Activated CD4-positive, alpha-beta T cell treated with anti-CD3 and anti-CD28 coated beads, Interleukin-2, amount 50 U/mL, for 1 hour (primary cell): ENCODE data around the gene GRK3.
"Not testable (repeated sequence)": the region's sequence is repeated elsewhere in the genome, so short reads cannot be mapped to it uniquely, and the experiment has no call there.

ENCODE experiments used
- DNase-seq: peaks from one replicate; pipeline ENCODE4 v3.0.0-alpha.2; 2020

Gene GRK3

DNA sequence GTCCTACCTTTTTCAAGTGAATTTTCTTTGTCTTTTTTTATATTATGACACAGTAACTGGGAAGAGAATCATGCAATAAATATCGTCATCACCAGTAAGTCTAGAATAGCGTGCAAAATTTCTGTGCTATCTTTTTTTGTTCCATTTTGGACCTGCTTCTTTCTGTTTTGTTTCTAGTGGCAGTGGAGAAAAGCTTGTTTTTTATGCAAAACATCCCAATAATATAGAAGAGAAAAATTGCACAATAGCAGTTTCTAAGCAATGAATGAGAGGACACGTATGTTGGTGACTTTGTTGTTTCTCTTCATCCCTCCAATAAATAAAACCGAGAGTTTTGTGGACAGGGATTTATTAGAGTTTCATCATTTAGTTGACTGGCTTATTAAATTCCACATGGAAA, 10.3 kb downstream of the GRK3 start:
- no peak for DNase-seq

DNA sequence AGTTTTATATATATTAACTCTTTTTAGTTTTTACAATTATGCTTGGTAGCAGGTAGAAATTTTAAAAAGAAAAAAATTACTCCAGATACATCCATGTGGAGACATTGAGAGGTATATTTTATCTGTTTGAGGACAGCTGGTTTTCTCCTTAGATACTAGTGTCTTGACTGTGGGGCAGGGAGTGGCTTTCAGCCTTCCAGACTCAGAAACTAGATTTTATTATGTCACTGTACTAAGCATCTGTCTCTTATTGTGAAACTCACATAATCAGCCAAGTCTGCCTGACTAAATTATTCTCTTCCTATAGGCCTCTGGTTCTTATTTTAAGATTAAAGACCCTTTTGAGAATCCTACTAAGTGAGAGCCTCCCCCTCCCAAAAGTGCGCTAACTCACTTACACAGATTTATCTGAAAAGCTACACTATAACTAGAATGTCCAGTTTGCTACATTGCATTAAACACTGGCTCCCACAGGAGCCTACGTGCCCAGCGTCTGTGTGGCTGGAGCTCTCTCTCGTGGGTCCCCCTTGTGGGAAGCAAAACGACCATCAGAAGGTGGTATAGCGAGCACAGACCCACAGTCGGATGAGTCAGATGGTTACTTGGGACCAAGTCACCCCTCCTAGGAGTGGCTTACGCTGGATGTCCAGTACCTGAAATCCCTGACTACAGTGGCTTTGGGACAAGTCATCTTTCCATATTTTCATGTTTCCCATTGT, 11.4 kb downstream of the GRK3 start:
- DNase-seq: not testable (repeated sequence)

DNA sequence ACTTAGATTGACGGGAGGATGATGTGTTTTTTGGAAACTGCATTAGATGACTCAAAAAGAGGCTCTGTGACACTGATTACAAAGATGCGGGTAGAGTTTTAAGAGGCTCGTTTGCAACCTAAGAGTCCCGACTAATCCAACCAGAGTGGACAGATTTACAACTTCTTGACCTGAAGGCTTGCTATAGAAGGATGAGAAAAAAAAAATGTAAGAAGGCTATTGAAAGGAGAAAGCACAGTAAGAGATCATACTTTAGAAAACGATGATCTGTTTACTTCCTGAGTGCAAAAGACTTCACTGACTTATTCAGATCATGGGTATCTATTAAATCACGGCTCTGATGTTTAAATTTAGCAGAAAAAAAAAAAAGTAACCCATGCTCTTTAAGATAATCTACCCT, 17.0 kb downstream of the GRK3 start:
- not testable (repeated sequence) for DNase-seq

DNA sequence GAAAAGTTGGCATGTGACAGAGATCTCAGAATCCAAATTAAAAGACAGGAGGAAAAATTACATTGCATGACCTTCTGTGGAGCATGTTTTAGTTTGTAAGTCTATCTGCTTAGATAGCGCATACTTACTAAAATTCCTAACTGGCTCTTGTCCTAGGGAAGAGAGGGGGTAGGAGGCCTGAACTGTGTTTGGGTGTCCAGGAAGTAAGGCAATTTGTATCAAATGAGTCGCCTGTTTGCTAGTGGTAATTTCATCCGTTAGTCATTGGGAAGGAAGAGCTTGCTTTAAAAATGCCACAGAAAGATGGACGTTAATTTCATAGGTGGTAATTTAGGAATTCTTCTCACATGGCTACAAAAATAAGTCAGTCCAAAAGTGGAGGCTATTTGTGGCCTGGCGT, 18.5 kb downstream of the GRK3 start:
- DNase-seq: no peak

DNA sequence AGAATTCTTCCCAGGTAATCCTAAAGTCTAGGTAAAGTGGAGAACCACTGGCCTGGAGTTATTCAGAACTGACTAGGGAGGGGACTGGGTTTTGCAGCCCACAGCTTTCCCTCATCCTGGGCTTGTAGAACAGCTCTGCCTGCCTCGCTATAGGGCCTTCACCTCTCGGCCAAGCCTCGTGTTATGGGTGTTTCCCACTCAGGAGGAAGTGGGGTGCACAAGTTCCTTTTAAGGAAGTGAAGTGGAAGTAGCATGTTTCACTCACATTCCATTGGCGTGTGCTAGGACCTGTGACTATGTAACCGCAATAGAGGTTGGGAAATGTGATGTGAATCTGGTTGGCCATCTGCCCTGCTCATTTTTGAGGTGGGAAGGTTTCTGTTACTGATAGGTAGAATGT, 20.5 kb downstream of the GRK3 start:
- not testable (repeated sequence) for DNase-seq

DNA sequence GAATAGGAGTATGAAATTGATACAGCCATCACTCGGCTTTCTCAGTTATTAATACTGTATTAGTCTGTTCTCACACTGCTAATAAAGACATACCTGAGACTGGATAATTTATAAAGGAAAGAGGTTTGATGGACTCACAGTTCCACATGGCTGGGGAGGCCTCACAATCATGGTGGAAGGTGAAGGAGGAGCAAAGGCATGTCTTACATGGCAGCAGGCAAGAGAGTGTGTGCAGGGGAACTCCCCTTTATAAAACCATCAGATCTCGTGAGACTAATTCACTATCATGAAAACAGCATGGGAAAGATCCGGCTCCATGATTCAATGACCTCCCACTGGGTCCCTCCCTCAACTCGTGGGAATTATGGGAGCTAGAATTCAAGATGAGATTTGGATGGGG, 25.2 kb downstream of the GRK3 start:
- DNase-seq: not testable (repeated sequence)

DNA sequence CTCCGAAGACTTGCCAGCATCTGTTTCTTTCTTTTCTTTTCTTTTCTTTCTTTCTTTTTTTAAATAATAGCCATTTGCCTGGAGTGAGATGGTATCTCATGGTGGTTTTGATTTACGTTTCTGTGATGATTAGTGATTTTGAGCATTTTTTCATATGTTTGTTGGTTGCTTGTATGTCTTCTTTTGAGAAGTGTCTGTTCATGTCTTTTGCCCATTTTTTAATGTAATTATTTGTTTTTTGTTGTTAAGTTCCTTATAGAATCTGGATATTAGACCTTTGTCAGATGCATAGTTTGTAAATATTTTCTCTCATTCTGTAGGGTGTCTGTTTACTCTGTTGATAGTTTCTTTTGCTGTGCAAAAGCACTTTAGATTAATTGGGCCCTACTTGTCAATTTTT, 28.8 kb downstream of the GRK3 start:
- DNase-seq: not testable (repeated sequence)

DNA sequence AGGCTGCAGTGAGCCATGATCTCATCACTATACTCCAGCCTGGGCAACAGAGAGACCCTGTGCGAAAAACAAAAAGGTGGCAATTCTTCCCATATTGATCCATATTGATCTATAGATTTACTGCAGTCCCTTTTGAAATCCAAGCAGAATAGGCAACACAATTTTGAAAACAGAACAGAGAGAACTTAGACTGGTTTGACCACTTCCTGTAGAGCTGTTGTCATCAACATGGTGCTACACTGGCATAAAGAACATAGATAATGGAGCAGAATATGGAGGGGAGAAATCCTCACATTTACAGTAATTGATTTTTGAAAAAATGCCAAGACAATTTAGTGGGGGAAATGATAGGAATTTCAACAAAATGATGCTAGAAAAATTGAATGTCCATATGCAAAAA, 34.1 kb downstream of the GRK3 start:
- no peak for DNase-seq

DNA sequence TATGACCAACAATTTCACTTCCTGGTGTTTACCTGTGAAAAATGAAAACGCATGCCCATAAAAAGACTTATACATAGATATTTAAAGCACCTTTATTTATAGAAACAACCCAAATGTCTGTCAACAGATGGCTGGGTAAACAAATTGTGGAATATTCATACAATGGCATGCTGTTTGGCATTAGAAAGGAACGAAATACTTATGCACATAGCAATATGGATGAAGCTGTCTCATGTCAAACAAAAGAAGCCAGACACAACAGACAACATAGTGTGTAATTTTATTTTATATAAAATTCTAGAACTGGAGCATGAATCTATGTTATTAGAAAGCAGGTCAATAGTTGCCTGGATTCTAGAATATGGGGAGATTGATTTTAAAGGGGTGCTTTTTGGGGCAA, 38.0 kb downstream of the GRK3 start:
- DNase-seq: no peak

DNA sequence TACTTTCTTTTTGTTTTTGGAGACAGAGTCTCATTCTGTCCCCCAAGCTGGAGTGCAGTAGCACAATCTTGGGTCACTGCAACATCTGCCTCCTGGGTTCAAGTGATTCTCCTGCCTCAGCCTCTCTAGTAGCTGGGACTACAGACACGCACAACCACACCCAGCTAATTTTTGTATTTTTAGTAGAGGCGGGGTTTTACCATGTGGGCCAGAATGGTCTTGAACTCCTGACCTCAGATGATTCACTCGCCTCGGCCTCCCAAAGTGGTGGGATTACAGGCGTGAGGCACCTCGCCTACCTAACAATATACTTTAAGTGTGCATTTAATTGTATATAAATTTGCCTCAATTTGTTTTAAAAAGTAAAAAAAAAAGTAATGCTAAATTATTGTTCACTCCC, 38.4 kb downstream of the GRK3 start:
- no peak for DNase-seq

DNA sequence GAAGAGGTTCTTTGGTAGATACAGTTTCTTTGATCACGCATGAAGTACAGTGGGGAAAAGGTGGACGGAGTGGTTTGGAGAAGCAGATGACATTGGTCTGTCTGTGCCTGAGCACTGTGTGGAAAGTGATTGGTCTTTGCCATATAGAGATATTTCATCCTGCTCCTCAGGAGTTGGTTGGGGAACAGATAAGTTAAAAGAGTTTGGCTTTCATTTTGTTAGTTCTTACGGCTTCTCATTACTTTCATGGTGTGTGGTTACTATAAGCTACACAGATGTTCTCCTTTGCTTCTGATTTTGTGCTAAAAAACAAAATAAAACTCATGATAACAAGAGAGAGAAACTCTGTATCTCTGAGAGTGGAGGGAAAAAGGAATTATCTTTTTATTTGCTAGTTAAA, 40.7 kb downstream of the GRK3 start:
- not testable (repeated sequence) for DNase-seq

DNA sequence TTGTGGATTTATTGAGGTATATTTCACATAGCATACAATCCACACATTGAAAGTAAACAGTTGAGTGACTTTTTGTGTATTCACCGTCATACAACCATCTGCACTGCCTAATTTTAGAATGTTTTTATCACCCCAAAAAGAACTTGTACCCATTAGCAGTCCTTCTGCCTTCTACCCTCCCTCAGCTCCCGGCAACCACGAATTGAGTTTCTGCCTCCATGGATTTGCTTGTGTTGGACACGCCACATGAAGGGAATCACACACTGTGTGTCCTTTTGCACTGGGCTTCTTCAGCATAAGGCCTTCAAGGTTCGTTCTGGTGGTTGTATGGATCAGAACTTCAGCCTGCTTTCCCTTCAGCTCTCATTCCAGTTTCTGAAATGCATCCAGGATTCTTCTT, 41.1 kb downstream of the GRK3 start:
- not testable (repeated sequence) for DNase-seq

DNA sequence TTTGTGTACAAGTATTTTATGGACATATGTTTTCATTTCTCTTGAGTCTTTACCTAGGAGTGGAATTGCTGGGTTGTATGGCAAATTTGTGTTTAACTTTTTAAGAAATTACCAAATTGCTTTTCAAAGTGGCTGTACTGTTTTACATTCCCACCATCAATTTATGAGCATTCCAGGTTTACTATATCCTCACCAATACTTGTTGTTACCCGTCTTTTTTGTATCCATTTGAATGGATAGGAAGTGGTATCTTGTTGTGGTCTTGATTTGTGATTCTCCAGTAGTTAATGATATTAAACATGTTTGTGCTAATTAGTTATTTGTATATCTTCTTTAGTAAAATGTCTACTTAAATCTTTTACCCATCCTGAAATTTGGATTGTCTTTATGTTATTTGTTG, 46.8 kb downstream of the GRK3 start:
- DNase-seq: not testable (repeated sequence)

DNA sequence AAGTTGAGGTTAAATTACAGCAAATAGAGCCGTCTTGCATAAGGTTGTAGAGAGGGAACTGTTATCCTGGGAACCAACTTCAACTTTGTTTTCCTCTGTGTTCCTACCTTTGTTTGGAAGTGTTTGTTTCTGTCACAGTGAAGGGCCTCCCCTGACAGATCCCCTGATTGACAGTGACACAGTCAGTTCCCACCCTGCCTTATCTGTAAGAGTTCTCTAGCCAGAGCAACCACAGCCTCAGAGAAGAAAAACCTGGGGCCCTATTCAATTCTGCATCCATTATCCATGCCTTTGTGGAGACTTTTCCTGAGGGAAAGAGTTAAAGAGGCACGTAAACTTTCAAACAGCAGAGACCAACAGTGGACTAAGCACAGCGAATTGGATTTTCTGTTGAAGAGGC, 48.7 kb downstream of the GRK3 start:
- not testable (repeated sequence) for DNase-seq

DNA sequence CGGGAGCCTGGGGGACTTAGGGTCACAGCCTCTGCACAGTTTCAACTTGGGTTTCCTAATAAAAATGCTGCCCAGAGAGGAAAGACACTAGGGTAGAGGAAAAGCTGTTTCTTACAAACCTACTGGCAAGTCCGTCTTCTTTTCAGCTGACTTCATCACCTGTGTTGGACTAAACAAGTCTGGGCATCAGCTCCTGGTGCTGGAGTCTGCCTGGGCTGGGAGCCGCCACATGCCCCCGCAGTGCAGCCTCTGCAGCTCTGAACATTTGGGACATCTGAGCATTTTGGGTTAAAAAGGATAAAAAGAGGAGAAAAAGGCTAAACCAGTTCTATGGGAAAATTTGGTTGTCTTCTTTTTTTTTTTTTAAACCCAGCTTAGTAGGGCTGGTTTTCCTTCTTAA, 49.1 kb downstream of the GRK3 start:
- not testable (repeated sequence) for DNase-seq

DNA sequence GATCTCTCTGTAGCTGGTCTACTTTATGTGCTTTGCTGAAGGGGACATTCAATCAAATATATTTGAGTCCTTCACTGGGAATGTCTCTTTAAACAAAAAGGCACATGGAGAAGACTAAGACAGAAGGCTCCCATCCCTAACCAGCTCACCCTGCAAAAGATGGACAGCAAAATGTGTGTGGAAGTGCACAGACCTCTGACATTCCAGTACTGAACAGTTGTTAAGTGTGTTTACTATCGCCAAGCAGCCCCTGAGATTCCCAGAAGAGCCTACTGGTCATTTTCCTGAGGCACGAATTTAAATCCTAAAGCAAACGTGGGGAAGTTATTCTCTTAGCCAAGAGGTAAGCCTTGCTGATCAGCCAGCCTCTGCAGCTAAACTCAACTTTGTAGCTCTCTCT, 50.3 kb downstream of the GRK3 start:
- not testable (repeated sequence) for DNase-seq

DNA sequence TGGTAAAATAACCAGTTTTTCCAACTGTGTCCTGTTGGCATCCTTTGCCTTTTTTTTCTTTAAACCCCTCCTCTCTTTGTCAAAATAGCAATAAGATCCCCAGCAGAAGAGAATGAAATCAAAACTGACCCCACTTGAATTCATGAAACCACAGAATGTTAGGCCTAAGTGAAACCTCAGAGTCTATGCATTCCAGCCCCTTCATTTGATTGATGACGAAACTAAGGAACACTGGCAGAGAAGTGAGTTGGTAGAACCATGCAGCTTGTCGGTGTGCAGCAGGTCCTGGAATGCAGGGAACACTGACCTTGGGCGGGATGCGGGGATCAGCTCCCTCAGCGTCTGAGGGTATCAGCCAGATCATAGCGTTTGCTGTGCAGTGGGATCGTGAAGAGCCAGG, 57.5 kb downstream of the GRK3 start:
- no peak for DNase-seq

DNA sequence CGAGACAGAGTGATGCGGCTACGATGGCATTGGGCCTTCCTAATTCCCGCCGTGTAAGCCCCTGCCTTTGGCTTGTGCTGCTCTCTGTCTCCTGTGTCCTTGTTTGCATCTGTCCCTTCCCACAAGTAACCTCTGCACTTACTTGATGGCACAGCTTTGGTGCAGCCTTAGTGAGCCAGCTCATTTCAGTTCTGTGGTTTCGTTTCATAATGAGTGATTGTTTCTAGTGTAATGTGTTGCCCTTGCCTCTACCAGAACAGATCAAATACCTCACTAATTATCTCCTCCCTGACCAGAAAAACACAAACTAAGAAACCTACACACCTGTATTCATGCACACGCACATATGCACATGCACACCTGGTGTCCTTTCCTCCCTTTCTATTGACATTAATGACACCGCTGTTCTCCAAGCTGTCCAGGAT, 58.8 kb downstream of the GRK3 start:
- DNase-seq: no peak

DNA sequence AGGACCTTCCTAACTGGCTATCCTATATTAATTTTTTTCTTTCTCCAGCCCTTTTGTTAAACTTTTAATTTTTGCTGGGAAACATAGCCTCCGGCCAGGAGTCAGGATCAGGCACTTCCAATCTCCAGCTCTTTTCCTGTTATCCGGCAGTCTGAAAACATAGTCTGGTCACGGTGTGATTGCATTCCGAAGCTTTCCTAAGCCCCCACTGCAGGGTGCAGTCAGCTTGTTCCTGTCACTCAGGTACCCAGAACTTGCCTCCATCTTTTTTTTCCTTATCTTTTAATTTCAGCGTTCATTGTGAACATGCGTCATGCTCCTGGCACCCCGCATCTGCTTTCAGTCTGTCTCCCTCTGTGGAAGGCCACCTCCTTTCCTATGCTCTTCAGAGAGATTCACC, 59.4 kb downstream of the GRK3 start:
- no peak for DNase-seq

DNA sequence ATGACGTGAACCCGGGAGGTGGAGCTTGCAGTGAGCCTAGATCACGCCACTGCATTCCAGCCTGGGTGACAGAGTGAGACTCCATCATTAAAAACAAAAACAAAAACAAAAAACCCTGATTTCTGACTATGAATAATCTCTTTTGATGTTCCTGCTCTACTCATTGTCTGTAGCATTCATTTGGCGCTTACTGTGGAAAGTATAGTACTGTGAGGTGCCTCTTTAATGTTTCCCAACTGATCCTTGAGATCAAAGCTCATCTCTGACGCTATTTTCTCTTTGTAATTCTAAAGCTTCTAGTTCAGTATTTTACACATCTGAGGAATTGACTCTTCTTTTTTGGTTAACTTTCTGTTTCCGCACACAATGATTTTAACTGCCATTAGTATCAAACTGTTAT, 60.0 kb downstream of the GRK3 start:
- no peak for DNase-seq

DNA sequence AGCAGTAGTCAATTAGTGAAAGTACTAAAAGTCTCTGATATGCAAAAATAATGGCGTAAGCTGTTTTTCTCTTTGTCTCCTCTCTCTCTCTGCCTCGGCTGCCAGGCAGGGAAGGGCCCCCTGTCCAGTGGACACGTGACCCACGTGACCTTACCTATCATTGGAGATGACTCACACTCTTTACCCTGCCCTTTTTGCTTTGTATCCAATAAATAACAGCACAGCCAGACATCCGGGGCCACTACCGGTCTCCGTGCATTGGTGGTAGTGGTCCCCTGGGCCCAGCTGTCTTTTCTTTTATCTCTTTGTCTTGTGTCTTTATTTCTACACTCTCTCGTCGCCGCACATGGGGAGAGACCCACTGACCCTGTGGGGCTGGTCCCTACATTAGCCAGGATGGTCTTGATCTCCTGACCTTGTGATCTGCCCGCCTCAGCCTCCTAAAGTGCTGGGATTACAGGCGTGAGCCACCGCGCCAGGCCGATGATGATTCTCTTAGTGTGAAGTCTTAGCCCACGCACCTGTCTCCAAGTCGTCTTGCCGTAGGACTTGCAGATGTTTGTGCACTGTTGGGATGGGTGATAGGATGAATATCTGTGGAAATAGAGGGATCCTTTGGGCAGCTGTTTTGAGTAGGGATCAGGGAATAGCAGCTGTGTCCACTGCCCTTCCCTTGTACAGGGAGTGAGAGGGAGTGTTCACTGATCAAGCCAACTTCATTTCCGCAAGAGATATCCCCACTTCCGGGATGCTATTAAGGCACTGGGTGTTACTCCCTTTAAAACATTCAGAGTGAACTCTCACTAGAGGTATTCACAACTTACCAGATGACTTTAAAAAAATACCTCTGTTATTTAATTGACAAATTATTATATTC, 61.5 kb downstream of the GRK3 start:
- DNase-seq: not testable (repeated sequence)

DNA sequence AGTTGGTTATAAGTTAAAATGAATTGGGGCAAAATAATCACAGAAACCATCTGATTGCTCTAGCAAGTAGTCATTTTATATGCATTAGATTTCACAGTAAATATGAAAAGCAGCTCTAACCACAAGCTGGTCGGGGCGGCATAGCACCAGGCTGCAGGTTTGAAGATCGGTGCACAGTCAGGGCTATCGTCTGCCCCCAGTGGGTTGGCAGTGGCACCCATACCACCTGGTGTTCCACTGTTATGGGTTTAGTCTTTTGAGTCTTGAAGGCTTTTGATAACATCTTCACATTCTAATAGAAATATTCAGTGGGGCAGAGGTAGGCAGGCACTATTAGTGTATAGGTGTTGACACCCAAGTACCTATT, 62.1 kb downstream of the GRK3 start:
- no peak for DNase-seq

DNA sequence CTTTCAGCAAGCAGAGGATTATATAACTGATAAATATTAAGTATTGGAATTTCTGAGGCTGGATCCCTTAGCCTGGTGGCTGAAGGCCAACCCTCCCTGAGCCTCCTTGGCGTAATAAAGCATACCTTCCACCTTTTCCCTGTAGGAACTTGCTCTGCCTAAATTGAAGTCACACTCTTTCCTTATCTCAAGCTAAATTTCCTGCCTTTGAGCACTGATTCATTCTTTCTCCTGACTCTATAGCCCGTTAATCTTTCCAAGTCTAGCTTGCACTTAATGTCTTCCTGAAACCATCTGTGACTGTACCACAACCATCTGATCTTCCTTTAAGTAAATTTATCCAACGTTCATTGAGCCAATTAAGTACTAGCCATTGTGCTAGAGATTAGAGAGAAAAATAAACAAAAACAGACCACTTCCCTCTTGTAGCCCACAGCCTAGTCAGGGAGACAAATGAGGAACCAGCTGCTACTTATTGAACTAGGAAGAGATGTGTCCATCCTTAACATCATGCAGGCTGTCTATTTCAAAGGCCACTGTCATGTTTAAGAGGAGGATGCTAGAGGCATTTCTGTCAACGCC, 62.9 kb downstream of the GRK3 start:
- no peak for DNase-seq

DNA sequence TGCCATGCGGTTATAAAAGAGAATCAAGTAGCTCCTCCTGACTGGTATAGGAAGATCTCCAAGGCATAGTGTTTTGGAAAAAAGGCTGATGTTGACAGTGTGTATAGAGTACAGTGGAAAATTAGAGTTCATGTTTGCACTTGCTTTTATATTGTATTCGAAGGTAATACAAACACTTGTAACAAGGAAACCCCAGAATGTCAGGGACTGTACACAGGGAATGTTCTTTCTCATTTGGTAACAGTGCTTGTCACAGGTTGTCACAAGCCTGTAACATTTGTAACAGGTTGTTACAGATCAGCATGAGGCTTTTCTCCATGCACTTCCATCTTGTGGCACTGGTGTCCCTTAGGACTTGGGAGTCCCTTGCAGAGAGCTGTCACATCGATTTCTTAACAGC, 64.0 kb downstream of the GRK3 start:
- no peak for DNase-seq
